DLD1 (cell line): ENCODE results near the gene METTL5.
"Not testable (repeated sequence)": the region's sequence is repeated elsewhere in the genome, so short reads cannot be mapped to it uniquely, and the experiment has no call there.

Experiments used
- in situ Hi-C: cut with HindIII; loops from 2 replicates; pipeline ENCODE4 v1.10.0; 2017; ENCODE audit warnings: low sequenced_read_pairs

The METTL5 gene

DNA sequence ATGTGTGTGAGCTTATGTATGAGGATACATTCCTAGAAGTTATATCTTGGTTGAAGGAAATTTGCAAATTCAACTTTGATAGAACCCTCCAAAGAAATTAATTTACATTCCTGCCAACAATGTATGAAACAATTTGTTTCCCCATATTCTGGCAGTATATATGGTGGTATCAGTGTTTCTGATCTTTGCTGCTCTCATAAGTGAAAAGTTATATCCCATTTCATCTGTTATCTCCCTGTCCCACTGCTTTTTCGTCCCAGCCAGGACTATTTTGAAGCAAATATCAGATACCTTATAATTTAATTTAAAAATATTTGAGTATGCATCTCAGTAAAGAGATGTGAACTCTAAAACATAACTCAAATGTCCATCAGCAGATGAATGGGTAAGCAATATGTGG is 9.7 kb upstream of the METTL5 start:
- in situ Hi-C loops = no loop called here

DNA sequence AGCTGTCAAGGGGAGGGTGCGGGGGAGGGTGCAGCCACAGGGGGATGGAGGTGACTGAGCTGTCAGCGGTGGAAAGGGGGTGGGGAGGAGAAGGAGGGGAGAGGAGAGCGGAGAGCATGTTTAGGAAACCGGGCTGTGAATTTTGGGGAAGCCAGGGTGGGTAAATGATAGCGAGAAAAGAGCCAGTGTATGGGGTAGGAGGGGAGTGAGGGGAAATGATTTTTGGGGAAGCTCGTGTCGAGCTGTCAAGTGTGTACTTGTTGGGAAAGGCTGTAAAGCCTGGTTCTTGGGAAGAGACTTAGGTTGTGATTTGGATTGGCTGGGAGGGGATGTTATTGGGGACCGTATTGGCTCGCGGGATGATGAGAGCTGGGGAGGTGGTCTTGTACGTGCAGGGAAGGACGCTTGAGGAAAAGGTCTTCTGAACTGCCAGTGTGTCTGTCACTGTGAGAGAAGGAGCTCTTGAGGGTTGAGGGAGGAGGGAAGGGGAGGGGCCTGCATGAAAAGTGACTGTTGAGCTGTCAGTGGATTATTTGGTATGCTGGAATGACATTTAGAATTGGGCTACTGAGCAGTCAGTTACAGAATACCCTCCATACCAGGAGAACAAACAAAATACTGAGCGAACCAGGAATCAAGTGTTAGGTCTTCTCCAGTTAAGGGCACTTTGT is 3.6 kb upstream of the METTL5 start:
- in situ Hi-C loops = no loop called here

DNA sequence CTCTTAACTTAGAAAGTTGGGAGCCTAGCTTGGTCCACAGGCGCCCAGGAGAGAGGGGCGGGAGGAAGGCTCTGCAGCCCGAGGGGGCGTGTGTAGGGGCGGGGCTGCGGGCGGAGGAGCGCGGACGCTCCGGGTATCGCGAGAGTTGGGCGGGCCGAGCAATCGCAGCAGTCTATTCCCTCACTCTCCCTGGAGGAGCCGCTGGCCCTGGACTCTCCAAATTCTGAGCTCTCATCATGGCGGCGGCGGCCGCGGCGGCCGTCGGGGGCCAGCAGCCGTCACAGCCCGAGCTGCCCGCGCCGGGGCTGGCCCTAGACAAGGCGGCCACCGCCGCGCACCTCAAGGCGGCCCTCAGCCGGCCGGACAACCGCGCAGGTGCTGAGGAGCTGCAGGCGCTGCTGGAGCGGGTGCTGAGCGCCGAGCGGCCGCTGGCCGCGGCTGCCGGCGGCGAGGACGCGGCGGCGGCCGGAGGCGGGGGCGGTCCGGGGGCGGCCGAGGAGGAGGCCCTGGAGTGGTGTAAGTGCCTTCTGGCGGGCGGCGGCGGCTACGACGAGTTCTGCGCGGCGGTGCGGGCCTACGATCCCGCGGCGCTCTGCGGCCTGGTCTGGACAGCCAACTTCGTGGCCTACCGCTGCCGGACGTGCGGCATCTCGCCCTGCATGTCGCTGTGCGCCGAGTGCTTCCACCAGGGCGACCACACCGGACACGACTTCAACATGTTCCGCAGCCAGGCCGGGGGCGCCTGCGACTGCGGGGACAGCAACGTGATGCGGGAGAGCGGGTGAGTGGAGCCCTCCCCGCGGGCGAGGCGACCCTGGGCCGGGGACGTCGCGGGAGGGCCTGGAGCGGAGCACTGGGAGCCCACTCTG is 2.8 kb upstream of the METTL5 start, which contains the start of gene UBR3:
TSS of gene UBR3 (plus strand) at position 183 of the 869 bp plus-strand sequence. CDS start at position 237, 54 bp downstream.
- in situ Hi-C loops = no loop called here

DNA sequence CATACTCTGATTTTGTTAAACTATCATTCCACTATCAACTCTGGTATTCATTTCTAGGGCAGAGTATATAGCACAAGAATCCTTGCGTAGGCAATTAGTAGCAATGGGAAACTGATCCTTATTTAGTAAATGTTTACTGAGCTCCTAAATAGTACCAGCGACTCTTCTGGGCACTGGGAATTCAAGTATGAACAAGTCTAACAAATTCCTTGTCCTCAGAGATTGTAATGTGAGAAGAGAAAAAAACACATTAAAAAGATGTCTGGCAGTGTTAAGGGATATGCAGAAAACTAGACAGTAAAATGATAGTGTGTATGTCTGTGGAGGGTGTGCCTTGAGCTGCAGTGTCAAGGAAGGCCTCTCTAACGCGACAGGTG is 721 bp downstream of the METTL5 start:
- in situ Hi-C loops = no loop called here

DNA sequence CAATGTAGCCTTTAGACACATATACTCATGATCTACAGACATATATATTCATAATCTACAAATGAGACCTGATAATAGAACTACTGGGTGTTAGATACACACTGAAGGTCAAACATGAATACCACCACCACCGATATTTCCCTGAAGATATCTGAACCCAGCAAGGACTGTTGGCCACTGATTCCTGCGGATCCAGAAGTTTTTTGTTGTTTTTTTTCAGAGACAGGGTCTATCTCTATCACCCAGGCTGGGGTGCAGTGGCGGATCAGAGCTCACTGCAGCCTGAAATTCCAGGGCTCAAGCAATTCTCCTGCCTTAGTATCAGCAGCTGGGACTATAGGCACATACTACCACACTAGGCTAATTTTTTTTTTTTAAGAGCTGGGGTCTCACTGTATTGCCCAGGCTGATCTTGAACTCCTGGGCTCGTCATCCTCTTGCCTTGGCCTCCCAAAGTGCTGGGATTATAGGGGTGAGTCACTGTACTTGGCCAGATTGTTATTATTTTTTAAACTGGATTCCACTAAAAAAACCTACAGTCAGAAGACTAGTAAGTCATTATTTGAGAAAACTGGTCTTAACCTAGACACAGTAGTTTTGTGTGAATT is 1.8 kb downstream of the METTL5 start:
- in situ Hi-C loops = no loop called here

DNA sequence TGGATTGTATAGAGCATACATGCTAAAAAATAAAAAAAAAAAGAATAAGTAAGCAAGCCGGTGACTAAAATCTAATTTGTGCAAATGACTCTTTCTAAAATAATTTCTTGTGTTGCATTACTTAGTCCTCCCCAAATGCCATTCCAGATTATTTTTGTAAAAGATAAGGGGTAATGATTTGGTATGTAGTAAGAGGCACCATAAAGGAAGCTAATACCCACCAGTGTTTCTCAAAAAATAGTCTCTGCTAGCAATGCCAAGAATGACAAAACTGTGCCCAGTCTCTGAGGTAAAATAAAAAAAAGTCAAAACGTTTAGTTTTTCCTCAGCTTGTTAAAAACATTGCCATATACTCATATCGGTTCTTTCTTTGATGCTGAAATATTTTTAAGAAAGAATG is 2.7 kb downstream of the METTL5 start:
- in situ Hi-C loops = no loop called here

DNA sequence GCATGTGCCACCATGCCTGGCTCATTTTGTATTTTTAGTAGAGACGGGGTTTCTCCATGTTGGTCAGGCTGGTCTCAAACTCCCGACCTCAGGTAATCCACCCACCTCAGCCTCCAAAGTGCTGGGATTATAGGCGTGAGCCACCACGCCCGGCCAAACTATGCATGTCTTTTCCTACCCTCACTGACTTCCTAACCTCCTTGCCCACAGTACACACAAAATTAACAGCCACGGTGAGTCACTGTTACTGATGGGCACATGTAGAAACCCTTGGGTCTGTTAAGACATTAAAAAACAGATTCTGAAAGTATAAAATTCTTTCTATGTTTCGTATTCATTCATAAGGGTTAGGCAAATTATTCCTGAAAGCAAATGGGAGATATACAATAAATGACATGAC is 4.6 kb downstream of the METTL5 start:
- in situ Hi-C loops = not testable (repeated sequence)

DNA sequence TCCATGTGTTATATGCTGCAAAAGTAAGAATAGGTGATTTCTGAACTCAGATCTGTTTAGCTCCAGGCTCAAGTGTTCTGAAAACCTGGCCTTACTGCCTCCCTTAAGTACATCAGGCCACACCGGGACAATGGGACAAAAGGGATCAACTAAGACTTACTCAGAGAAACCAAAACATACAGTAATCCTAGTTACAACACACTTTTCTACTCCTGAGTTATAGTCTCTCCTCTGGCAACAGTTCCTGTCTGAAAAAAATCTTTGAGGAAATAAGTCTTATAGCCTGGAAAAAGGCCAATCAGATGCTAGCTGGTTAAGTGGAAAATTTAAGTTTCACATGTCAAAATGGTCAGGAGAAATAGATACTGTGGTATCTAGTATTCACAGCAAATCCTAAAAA is 5.6 kb downstream of the METTL5 start:
- in situ Hi-C loops = no loop called here

DNA sequence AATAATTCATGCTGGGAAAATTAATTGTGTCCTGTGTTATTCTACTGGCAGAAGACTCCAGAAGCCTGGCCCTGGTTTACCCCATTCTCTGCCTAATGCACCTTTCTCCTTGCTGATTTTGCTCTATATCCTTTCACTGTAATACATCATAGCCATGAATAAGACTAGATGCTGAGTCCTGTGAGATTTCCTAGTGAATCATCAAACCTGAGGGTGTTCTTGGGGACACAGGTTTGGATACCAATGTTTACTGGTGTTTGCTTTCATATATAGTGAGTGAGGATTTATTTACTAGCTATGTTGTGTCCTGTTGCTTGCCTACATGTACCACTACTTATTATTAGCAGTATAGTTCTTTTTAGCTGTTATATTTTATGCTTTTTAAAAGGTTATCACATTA is 6.5 kb downstream of the METTL5 start:
- in situ Hi-C loops = no loop called here

DNA sequence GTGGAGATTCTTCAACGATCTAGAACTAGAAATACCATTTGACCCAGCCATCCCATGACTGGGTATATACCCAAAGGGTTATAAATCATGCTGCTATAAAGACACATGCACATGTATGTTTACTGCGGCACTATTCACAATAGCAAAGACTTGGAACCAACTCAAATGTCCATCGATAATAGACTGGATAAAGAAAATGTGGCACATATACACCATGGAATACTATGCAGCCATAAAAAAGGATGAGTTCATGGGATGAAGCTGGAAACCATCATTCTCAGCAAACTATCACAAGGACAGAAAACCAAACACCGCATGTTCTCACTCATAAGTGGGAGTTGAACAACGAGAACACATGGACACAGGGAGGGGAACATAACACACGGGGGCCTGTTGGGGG is 7.3 kb downstream of the METTL5 start:
- in situ Hi-C loops = not testable (repeated sequence)

DNA sequence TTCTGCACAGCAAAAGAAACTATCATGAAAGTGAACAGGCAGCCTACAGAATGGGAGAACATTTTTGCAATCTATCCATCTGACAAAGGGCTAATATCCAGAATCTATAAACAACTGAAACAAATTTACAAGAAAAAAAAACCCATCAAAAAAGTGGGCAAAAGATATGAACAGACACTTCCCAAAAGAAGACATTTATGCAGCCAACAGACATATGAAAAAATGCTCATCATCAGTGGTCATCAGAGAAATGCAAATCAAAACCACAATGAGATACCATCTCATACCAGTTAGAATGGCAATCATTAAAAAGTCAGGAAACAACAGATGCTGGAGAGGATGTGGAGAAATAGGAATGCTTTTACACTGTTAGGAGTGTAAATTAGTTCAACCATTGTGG is 7.7 kb downstream of the METTL5 start:
- in situ Hi-C loops = not testable (repeated sequence)

DNA sequence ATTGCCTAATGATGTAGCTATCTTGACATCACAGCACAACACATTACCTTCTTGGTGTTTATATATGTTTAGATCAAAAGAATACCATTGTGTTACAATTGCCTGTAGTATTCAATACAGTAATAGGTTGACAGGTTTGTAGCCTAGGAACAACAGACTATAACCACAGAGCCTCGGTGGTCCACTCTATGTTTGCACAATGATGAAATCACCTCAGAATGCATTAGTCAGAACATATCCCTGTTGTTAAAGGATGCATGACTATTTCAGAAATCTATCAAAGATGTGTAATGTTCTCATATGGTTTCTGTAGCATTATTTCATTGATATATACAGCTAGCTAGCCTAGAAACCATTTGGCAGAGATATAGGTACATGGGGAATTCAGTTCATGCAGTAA is 8.9 kb downstream of the METTL5 start:
- in situ Hi-C loops = no loop called here

DNA sequence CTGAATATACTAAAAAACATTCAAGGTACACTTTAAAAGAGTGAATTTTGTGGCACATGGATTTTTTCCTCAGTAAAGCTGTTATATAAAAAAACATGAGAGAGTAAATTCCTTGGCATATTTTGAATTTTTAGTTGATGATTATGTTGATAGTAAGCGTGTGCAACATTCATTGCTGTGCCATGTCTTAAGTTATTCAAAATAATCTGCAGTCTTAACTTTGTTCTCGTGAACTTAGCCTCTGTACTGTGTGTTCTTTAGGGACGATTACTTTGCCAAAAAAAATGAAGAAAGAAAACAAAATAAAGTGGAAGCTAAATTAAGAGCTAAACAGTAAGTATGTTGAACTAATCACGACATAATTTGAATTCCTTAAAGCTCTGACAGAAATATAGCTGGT is 16.5 kb downstream of the METTL5 start:
- in situ Hi-C loops = no loop called here

DNA sequence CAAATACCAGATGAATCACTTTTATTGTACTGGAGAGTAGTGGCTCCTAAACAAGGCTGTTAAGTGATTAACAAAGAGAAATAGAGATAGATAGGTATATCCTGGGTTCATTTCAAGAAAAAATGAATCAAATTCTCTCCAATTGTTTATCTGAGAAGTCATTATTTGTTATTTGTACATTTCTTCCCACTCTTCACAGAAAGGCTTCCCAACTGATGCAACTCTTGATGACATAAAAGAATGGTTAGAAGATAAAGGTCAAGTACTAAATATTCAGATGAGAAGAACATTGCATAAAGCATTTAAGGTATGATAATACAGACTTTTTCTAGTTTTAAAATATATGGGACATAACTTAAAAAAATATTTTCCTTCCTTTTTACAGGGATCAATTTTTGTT is 18.1 kb downstream of the METTL5 start:
- in situ Hi-C loops = no loop called here

DNA sequence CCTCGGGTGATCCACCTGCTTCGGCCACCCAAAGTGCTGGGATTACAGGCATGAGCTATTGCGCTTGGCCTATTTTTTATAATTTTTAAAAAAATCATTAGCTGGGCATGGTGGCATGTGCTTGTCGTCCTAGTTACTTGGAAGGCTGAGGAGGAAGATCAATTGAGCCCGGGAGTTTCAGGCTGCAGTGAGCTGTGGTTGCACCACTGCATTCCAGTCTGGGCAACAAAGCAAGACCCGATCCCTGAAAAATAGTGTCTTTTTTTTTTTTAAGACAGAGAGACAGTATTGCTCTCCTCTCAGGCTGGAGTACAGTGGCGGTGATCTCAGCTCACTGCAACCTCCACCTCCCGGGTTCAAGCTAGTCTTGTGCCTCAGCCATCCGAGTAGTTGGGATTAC is 21.2 kb downstream of the METTL5 start:
- in situ Hi-C loops = no loop called here

DNA sequence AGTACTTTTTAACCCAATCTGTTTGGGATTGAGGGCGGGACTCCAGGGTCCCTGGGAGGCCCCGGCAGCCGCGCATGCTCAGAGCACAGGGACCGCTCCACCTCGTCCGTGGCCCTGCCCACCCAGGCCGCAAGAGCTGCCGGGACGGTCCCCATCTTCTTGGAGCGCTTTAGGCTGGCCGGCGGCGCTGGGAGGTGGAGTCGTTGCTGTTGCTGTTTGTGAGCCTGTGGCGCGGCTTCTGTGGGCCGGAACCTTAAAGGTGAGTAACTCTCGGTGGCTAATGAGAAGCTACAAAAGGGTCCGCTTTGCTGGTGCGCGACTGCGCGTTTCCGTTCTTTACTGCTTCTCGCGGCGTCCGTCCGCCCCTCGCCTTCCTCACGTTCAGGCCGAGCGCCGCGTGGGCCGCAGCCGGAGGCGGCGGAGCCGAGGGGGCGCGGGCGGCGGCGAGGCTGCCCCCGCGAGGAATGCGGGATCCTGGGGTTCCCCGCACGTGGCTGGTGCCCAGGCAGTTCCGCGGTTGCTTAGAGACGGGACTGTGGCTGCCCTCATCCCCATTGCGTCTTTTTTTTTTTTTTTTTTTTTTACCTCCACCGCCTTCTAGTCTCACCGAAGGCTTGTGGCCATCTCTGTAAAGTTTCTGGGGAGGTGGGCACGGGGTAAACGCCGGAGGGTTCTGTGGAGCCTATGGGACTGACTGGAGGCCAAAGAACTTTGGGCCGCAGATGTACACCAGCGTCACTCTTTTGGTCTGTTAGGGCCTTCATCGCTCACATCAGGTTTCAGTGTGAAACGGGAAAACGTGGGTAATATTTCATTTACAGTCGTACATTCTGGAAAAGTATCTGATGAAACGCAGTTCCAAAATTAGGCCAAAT is 25.8 kb downstream of the METTL5 start, which contains the start of gene SSB:
TSS of gene SSB (plus strand) at position 154 of the 875 bp plus-strand sequence. CDS start 2,090 bp downstream, outside the sequence.
- in situ Hi-C loops = no loop called here

DNA sequence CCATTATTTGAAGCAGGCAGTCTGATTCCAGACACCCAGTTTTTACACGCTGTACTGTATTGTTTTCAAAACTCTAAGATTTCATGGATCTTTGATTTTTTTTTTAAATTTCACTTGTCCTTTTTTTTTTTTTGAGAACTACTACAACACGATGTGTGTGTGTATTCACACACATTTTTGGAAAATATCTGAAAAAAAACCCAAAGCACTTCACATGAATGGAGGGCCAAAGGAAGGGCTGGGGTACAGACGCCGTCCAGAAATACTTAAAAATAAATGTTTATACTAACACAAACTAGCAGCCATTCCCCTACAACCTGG is 26.3 kb downstream of the METTL5 start:
- in situ Hi-C loops = no loop called here

DNA sequence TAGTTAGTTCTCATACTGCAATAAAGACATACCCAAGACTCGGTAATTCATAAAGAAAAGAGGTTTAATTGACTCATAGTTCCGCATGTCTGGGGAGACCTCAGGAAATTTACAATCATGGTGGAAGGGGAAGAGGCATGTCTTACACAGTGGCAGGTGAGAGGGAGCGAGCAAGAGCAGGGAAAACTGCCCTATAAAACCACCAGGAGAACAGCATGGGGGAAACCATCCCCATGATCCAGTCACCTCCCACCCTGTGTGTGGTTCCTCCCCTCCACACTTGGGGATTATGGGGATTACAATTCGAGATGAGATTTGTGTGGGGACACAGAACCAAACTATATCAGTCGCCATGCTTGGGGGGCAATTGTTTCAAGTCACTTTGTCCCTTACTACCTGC is 27.1 kb downstream of the METTL5 start:
- in situ Hi-C loops = no loop called here

DNA sequence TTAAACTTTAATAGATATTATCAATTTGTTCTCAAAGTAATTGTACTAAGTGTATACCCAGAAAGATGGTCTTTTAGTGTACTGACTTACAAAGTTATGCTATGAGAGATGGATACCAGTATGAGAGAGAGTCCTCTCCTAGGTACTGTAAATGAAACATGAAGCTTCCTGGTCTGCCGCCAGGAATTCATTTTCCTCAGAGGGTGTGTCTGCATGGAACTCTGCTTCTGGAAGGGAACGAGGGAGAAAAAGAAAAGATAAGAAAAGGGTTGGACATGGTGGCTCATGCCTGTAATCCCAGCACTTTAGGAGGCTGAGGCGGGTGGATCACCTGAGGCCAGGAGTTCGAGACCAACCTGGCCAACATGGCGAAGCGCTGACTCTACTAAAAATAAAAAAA is 28.3 kb downstream of the METTL5 start:
- in situ Hi-C loops = no loop called here

DNA sequence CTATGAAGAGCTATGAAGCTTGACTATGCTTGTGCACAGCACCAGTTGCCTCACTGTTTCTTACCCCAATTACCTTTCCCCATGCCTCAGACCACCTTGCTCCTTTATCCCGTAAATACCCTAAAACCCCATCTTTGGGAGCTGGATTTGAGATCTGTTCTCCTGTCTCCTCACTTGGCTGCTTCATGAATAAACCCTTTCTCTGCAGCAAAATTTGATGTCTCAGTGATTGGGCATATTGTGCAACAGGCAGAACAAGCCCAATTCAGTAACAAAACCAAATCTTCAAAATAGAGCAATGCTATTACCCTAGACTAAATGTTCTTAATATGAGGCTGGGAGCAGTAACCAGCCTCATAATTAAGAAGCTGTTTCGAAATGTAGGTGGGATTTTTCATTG is 29.5 kb downstream of the METTL5 start:
- in situ Hi-C loops = no loop called here

DNA sequence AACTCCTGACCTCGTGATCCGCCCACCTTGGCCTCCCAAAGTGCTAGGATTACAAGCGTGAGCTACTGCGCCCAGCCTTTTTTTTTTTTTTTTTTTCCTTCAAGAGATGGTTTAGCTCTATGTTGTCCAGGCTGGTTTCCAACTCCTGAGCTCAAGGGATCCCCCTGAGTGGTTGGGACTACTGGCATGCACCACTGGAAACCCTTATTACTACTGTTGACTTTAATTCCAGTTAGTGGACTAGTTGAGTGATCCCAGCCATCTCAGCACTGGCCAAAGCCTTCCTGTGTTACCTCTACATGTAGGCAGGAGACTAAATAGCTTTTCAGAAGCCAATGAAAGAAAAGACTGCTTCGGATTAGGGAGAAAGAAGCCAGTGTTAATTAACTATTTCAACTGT is 34.1 kb downstream of the METTL5 start:
- in situ Hi-C loops = no loop called here
